22Rv1 (cell line): ENCODE results near the gene ORC4.

Experiments
- H3K27ac ChIP-seq: fragments of 450-650 bp; 2 replicates; pipeline ENCODE4 v1.5.1; 2017
- ZFX ChIP-seq: fragments of 450-650 bp; IDR thresholded peaks from 2 replicates; pipeline ENCODE4 v1.6.1; 2017; ENCODE audit warnings: antibody characterized with exemption, borderline replicate concordance
- TF ChIP-seq, protein P1 (sequence below): fragments of 450-650 bp; IDR thresholded peaks from 2 replicates; pipeline ENCODE4 v1.5.1; 2017; ENCODE audit warnings: mild to moderate bottlenecking

ORC4 gene

DNA sequence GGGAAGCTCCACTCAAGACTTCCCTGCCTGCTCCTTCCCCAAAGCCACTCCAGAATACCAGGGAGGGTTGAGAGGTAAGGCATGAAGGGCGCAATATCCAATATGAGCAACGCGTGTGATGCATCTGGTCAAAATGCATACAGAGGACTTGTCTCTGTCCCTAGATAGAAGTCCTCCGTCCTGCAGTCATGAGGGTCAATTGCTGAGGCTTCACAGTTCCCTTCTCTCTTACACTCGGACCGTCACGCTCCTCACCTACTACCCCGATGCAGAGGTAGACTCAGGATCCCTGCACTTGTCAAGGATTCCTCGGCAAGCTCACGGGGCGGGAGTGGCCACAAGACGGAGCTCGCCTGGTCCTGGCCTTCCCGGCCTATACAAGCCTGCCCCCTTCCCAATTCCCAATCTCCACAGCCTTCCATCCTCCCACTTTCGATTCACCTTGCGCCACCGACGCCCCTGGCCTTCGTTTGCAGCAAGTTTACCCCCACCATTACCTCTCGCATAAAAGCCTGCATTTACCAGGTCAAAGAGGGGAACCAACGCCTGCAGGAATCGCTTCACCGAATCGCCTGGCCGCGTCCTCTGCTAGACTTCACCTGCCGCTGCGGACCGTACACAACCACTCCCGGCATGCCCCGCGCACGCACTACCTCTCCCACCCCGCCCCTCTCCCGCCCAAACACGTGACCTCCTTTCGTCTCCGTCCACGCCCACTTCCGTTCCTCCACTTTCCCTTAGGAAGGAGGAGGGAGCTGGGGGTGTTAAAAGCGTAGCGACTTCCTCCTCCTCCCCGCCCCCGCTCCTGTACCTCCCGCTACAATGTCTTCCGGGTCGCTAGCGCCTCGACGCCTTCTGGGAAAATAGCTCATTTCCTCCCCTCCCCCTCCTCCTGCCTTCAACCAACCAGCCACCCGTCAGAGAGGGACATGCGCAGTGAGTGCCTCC lies at the start of gene ORC4:
Gene ORC4 (minus strand): TSS at position 627 of the 948 bp plus-strand sequence. CDS start 44,779 bp downstream, outside the sequence.
- TF ChIP-seq, protein P1, sequence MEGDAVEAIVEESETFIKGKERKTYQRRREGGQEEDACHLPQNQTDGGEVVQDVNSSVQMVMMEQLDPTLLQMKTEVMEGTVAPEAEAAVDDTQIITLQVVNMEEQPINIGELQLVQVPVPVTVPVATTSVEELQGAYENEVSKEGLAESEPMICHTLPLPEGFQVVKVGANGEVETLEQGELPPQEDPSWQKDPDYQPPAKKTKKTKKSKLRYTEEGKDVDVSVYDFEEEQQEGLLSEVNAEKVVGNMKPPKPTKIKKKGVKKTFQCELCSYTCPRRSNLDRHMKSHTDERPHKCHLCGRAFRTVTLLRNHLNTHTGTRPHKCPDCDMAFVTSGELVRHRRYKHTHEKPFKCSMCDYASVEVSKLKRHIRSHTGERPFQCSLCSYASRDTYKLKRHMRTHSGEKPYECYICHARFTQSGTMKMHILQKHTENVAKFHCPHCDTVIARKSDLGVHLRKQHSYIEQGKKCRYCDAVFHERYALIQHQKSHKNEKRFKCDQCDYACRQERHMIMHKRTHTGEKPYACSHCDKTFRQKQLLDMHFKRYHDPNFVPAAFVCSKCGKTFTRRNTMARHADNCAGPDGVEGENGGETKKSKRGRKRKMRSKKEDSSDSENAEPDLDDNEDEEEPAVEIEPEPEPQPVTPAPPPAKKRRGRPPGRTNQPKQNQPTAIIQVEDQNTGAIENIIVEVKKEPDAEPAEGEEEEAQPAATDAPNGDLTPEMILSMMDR = peak; percentile 62
- no peak for TF ChIP-seq ZFX
- peak within 1 kb of the TSS; percentile 74 for H3K27ac ChIP-seq

- TF ChIP-seq ZFX = no peak
- TF ChIP-seq, protein P1 = no peak
- no peak overlapping the region for H3K27ac ChIP-seq
These were observed 47.3 kb upstream of the ORC4 start for GRCh38 chr2:148067801-148068200.

- no peak for TF ChIP-seq ZFX
- TF ChIP-seq, protein P1 = no peak
- no peak overlapping the region for H3K27ac ChIP-seq
These were observed 45.4 kb upstream of the ORC4 start for GRCh38 chr2:148065936-148066335.

GRCh38 chr2:148063633-148064032 lies 43.1 kb upstream of the ORC4 start:
- TF ChIP-seq, protein P1 = no peak
- TF ChIP-seq ZFX = no peak
- H3K27ac ChIP-seq = no peak overlapping the region

DNA sequence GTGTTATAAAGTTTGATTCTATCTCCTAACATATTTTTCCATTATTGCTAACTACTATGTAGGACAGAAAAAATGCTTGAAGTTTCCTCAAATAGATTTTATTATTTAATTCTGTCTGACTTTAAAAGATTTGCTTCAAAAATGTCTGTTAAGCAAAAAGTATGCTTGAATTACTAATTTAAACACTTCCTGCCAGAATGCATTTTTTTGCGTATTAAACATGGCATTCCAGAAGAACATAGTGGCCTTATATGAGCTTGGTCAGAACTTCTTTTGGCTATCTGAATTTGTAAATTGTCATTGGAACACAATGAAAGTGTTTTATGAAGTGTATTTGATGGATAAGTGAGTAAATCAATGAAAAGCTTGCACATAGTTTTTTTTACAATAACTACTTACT lies 38.1 kb upstream of the ORC4 start:
- no peak overlapping the region for H3K27ac ChIP-seq
- no peak for TF ChIP-seq ZFX
- TF ChIP-seq, protein P1 = no peak

DNA sequence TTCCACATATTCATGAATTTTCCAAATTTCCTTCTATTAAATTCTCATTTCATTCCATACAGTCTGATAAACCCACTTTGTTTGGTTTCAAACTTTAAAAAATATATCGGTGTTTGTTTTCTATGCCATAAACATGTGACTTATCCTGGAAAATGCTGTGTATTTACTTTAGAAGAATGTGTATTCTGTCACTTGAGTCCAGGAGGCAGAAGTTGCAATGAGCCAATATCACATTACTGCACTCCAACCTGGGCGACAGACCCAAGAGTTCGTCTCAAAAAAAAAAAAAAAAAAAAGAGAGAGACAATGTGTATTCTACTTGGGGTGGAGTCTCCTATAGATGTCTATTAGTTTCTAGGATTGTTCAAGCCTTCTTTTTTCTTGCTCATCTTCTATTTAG lies 32.1 kb upstream of the ORC4 start:
- no peak overlapping the region for H3K27ac ChIP-seq
- TF ChIP-seq, protein P1 = no peak
- no peak for TF ChIP-seq ZFX

DNA sequence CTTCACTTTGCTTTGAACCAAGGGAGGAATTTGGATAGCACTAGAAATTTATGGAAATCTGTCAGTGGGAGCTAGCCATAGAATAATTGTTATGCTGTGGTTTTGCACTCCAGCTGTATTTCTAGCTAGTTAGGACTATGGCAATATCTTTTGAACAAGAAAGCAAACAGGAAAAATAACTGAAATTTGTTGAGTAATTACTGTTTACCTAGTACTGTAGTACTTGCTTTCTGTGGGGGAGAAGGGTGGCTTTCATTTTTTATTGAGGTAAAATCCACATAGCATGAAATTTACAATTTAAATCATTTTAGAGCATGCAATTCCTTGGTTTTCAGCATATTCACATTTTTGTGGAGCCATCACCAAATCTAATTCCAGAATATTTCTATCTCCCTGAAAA lies 28.7 kb upstream of the ORC4 start:
- TF ChIP-seq, protein P1 = no peak
- no peak for TF ChIP-seq ZFX
- no peak overlapping the region for H3K27ac ChIP-seq
